AG04449 (cell line): ENCODE data around the gene ABCG1.

Experiments
- CTCF ChIA-PET: fragments of 350-600 bp; formaldehyde crosslinking; extraction: SDS; loops from one replicate; lab custom pipeline; 2021; ENCODE audit warnings: antibody characterized with exemption; lab: Yijun Ruan, JAX
- POLR2A ChIA-PET: fragments of 400-600, 350-600 bp; formaldehyde crosslinking; extraction: SDS; loops from one replicate; lab custom pipeline; 2020; ENCODE audit warnings: antibody characterized with exemption, inconsistent platforms; lab: Yijun Ruan, JAX
- DNase-seq: peaks from one replicate; pipeline ENCODE4 v3.0.0-alpha.2; 2010; ENCODE audit warnings: low read depth, low spot score
- H3K4me3 ChIP-seq: 2 replicates; pipeline ENCODE4 v1.5.1; 2011; ENCODE audit warnings: low read depth, mild to moderate bottlenecking, control low read depth, low read length
- TF ChIP-seq, protein P1 (sequence below): IDR thresholded peaks from one replicate; pipeline ENCODE4 v1.5.1; 2011; ENCODE audit warnings: mild to moderate bottlenecking, moderate library complexity, low read length, control low read depth, inconsistent platforms; ENCODE audit not compliant: insufficient read depth; ENCODE audit errors: missing control alignments

The ABCG1 gene

DNA sequence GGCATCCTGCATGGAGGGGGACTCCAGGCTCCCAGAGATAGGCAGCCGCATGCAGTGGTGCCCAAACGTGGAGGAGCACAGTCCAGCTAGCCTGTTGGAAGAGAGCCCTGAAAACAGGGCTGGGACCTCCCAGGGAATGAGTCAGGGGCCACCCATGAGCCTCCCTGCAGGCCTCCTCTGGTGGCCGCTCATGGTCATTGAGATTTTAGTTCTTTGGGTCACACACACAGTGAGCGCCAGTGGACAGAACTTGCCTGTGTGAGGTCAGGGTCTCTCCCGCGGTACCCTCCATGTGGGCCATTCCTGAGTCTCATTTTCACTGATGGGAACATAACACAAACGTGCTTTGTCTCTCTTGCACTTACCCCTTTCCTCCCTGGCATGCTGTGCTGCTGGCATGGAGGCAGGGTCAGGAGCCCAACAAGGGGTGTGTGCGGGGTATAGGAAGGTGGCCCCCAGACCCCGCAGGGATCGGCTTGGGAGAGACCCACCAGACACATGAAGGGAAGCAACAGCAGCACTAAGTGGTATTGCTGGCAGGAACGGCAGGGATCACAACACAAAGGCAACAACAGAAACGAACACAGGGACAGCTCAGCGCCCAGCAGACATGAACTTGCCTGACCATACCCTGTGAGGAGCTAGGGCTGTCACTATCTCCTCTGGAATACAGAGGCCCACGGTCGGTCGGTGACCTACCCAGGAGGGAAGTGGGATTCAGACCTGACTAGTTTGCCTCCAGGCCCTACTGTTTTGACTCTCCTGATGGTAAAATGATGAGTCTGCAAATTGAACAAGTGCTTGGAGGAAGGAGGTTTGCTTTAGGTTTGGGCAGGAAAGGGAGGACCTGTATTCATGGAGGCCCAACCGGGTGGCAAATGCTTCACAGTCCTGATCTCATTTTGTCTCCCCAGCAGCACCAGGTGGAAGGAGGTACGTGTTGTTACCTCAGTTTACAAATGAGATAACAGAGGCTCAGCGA is 31.8 kb downstream of the ABCG1 start:
- no peak for DNase-seq
- ChIA-PET POLR2A (no interaction called here), CTCF (no interaction called here)
- TF ChIP-seq, protein P1, sequence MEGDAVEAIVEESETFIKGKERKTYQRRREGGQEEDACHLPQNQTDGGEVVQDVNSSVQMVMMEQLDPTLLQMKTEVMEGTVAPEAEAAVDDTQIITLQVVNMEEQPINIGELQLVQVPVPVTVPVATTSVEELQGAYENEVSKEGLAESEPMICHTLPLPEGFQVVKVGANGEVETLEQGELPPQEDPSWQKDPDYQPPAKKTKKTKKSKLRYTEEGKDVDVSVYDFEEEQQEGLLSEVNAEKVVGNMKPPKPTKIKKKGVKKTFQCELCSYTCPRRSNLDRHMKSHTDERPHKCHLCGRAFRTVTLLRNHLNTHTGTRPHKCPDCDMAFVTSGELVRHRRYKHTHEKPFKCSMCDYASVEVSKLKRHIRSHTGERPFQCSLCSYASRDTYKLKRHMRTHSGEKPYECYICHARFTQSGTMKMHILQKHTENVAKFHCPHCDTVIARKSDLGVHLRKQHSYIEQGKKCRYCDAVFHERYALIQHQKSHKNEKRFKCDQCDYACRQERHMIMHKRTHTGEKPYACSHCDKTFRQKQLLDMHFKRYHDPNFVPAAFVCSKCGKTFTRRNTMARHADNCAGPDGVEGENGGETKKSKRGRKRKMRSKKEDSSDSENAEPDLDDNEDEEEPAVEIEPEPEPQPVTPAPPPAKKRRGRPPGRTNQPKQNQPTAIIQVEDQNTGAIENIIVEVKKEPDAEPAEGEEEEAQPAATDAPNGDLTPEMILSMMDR, result no peak
- no peak overlapping the region for H3K4me3 ChIP-seq

DNA sequence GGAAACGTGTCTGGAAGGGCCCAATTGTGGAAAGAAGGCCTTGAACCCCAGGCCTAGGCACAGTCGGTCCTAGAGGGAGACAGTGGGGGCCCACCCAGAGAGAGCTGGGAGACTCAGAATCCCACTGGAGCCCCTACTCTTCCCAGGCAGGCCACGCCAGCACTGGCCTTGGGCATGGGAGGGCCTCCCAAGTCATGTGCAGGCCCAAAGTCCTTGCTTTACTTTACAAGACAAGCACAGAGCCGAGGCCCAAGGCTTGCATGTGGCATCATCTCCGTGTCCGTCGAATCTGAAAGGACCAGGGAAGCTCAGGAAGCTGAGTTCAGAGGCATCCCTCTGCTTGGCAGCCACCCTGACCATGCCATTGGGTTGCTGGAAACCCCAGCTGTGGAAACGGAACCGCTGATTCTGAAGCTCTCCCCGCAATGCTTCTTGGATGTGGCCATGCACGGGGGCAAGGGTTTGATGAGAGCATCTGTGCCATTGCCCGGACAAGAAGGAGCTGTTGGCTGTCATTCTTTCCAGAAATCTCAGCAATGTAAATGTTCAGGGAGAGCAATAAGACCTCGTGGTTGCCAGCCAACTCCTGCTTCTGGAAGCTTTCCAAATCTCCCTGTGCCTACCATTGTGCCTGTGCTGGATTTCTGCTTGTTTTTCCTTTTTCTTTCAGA is 32.8 kb downstream of the ABCG1 start:
- TF ChIP-seq, protein P1, result no peak
- no peak for DNase-seq
- POLR2A ChIA-PET, result no interaction called here
- H3K4me3 ChIP-seq, result no peak overlapping the region
- CTCF ChIA-PET, result interaction anchor here (0.9 to 1.2 kb wide), 2 partner anchors 9 to 106 kb away, joined by 3 to 5 read pairs; no protein-coding TSS in a partner anchor

DNA sequence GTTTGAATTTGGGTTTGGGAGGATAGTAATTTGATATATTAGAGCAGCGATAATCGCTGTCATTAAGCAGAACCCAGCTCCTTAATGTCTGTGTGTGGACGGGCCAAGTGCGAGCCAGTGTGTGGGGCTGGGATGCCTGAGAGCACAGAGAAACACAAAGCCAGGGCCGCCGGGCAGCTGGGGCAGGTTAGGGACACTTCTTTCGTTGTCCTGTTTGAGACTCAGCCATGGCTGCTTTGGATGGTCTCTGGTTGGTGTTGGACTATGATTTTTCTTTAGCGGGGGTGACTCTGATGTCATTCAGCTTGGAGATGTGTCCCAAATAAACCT is 33.4 kb downstream of the ABCG1 start:
- DNase-seq, result no peak
- TF ChIP-seq, protein P1, result no peak
- ChIA-PET CTCF (interaction anchor here (0.9 to 1.2 kb wide), 2 partner anchors 9 to 107 kb away, joined by 3 to 5 read pairs; no protein-coding TSS in a partner anchor), POLR2A (no interaction called here)
- no peak overlapping the region for H3K4me3 ChIP-seq

DNA sequence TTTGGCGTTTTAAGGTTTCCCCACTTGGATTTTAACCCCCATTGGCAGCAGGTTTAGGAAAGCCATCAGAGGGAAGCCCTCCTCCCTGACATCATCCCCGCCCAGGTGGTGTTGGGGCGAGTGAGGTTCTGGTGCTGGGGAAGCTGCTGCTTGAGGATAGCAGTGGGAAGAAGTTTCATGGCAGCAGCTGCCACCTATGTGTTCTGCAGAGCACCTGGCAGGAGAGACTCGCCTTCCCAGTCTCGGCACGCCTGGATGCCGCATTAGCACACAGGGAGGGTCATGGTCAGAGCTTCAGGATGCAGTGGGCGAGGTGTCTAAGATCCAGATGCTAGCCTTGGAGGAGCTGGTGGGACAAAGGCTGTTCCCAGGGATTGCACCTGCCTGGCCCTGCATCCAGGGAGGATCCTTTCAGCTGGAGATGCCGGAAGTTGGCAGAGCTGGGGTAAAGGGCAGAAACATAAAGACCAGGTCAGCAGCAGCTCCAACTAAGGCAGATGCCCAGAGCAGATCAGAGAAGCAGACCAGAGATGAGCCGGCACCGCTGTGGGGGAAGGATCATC is 33.9 kb downstream of the ABCG1 start:
- CTCF ChIA-PET, result interaction anchor here (1.2 kb wide), 1 partner anchor 8 kb away, joined by 5 read pairs; no protein-coding TSS in a partner anchor
- no peak for DNase-seq
- POLR2A ChIA-PET, result no interaction called here

DNA sequence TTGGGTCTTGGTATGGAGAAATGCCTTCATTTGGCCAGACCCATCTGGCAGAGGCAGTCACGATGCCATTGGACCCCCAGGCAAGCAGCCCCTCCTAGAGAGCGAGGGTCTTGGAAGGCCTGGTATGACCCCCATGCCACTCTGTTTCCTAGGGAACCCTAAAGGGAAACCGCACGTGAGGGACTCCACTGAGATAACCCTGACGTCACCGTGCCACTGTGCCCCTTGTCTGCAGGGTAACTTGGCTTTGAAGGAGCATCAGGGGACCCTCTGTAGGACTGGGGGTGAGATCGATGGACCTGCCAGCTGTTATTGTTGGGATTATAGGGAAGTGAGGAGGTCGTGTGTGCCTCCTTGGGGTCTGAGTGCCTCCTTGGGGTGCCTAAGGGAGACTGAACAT is 34.5 kb downstream of the ABCG1 start:
- CTCF ChIA-PET, result no interaction called here

More for the DNA sequence above, 33.9 kb downstream of the ABCG1 start:
- H3K4me3 ChIP-seq, result no peak overlapping the region
- TF ChIP-seq, protein P1, result no peak

More for the DNA sequence above, 34.5 kb downstream of the ABCG1 start:
- H3K4me3 ChIP-seq, result no peak overlapping the region
- POLR2A ChIA-PET, result no interaction called here
- no peak for DNase-seq
- TF ChIP-seq, protein P1, result no peak
